ENCODE data around the gene PRKAG1.

The PRKAG1 gene

GRCh38 chr12:49030714-49031572 is 12.4 kb upstream of the PRKAG1 start:
- no peaks in the 10 kb centered on the region for H3F3A ChIP-seq (ENCODE audit: insufficient read depth, low read length)
- H3K9ac ChIP-seq (ENCODE audit: low read length), result no peak overlapping the region
- no peaks in the 10 kb centered on the region for H4K20me1 ChIP-seq (ENCODE audit: insufficient read depth, low read length)
- H3K27ac ChIP-seq (ENCODE audit: low read length), result no peak overlapping the region
- H3K9me3 ChIP-seq (replicated peaks; ENCODE audit: insufficient read depth, low read length), result no peaks in the 10 kb centered on the region
- no peak overlapping the region for H3K4me2 ChIP-seq (ENCODE audit: low read depth, low read length)
- H3K4me1 ChIP-seq (ENCODE audit: low read length), result no peaks in the 10 kb centered on the region
- no peaks in the 10 kb centered on the region for H3K79me2 ChIP-seq (ENCODE audit: low read length)
- TF ChIP-seq EZH2phosphoT487 (IDR thresholded peaks at IDR 0.05; ENCODE audit: low read length) (no peak), CTCF (IDR thresholded peaks at IDR 0.05; ENCODE audit: low read length) (no peak), EZH2 (optimal IDR thresholded peaks at IDR 0.05; ENCODE audit: low read depth, low read length) (no peak)
- no peaks in the 10 kb centered on the region for H3K9me2 ChIP-seq (replicated peaks; ENCODE audit: insufficient read depth, low read length)
- no peak overlapping the region for H3K4me3 ChIP-seq (ENCODE audit: low read length)
- no peak overlapping the region for H2AFZ ChIP-seq (ENCODE audit: low read length)
- H3K36me3 ChIP-seq (replicated peaks; ENCODE audit: insufficient read depth, low read length), result no peaks in the 10 kb centered on the region; the same call in 1 of the 2 replicates
- no peaks in the 10 kb centered on the region for H3K27me3 ChIP-seq (replicated peaks; ENCODE audit: insufficient read depth, low read length)
- DNase-seq, result no peak

GRCh38 chr12:49030119-49030518 is 11.5 kb upstream of the PRKAG1 start:
- DNase-seq, result no peak
- H4K20me1 ChIP-seq (ENCODE audit: insufficient read depth, low read length), result no peaks in the 10 kb centered on the region

GRCh38 chr12:49028666-49029275 is 10.2 kb upstream of the PRKAG1 start:
- Histone ChIP-seq H3K4me3 (ENCODE audit: low read length) (no peak overlapping the region), H3K27me3 (replicated peaks; ENCODE audit: insufficient read depth, low read length) (no peaks in the 10 kb centered on the region), H4K20me1 (ENCODE audit: insufficient read depth, low read length) (no peaks in the 10 kb centered on the region), H3F3A (ENCODE audit: insufficient read depth, low read length) (no peaks in the 10 kb centered on the region), H3K4me2 (ENCODE audit: low read depth, low read length) (no peak overlapping the region), H3K79me2 (ENCODE audit: low read length) (no peaks in the 10 kb centered on the region), H3K9me2 (replicated peaks; ENCODE audit: insufficient read depth, low read length) (no peaks in the 10 kb centered on the region), H3K4me1 (ENCODE audit: low read length) (no peaks in the 10 kb centered on the region), H2AFZ (ENCODE audit: low read length) (no peak overlapping the region), H3K9me3 (replicated peaks; ENCODE audit: insufficient read depth, low read length) (no peaks in the 10 kb centered on the region), H3K27ac (ENCODE audit: low read length) (no peak overlapping the region), H3K36me3 (replicated peaks; ENCODE audit: insufficient read depth, low read length) (no peaks in the 10 kb centered on the region; the same call in 1 of the 2 replicates), H3K9ac (ENCODE audit: low read length) (no peak overlapping the region)
- TF ChIP-seq EZH2phosphoT487 (IDR thresholded peaks at IDR 0.05; ENCODE audit: low read length), result no peak
- TF ChIP-seq CTCF (IDR thresholded peaks at IDR 0.05; ENCODE audit: low read length), result no peak
- no peak for DNase-seq

More at GRCh38 chr12:49030119-49030518, 11.5 kb upstream of the PRKAG1 start:
- TF ChIP-seq EZH2 (optimal IDR thresholded peaks at IDR 0.05; ENCODE audit: low read depth, low read length) (no peak), CTCF (IDR thresholded peaks at IDR 0.05; ENCODE audit: low read length) (no peak), EZH2phosphoT487 (IDR thresholded peaks at IDR 0.05; ENCODE audit: low read length) (no peak)
- no peak overlapping the region for H2AFZ ChIP-seq (ENCODE audit: low read length)
- no peak overlapping the region for H3K4me2 ChIP-seq (ENCODE audit: low read depth, low read length)
- no peaks in the 10 kb centered on the region; the same call in 1 of the 2 replicates for H3K36me3 ChIP-seq (replicated peaks; ENCODE audit: insufficient read depth, low read length)
- no peak overlapping the region for H3K27ac ChIP-seq (ENCODE audit: low read length)
- H3K4me3 ChIP-seq (ENCODE audit: low read length), result no peak overlapping the region
- no peaks in the 10 kb centered on the region for H3K4me1 ChIP-seq (ENCODE audit: low read length)
- no peaks in the 10 kb centered on the region for H3K27me3 ChIP-seq (replicated peaks; ENCODE audit: insufficient read depth, low read length)
- no peaks in the 10 kb centered on the region for H3K9me3 ChIP-seq (replicated peaks; ENCODE audit: insufficient read depth, low read length)
- H3F3A ChIP-seq (ENCODE audit: insufficient read depth, low read length), result no peaks in the 10 kb centered on the region
- no peaks in the 10 kb centered on the region for H3K79me2 ChIP-seq (ENCODE audit: low read length)
- no peaks in the 10 kb centered on the region for H3K9me2 ChIP-seq (replicated peaks; ENCODE audit: insufficient read depth, low read length)
- H3K9ac ChIP-seq (ENCODE audit: low read length), result no peak overlapping the region
